ENCODE measurements around the gene NPDC1. TPM values are rescaled to one million over a fixed set of nuclear protein-coding genes. Genes with fewer than 3 reads are reported as not detected.
A peak's percentile ranks its signal among the peaks of the same experiment; 100 is the strongest.

The NPDC1 gene
- total and polyA plus RNA-seq, 2 of the 8 experiments (the other 6 are each of a cell fraction or from before 2014, with no cell fraction given): 26.2 to 44.1 TPM

DNA sequence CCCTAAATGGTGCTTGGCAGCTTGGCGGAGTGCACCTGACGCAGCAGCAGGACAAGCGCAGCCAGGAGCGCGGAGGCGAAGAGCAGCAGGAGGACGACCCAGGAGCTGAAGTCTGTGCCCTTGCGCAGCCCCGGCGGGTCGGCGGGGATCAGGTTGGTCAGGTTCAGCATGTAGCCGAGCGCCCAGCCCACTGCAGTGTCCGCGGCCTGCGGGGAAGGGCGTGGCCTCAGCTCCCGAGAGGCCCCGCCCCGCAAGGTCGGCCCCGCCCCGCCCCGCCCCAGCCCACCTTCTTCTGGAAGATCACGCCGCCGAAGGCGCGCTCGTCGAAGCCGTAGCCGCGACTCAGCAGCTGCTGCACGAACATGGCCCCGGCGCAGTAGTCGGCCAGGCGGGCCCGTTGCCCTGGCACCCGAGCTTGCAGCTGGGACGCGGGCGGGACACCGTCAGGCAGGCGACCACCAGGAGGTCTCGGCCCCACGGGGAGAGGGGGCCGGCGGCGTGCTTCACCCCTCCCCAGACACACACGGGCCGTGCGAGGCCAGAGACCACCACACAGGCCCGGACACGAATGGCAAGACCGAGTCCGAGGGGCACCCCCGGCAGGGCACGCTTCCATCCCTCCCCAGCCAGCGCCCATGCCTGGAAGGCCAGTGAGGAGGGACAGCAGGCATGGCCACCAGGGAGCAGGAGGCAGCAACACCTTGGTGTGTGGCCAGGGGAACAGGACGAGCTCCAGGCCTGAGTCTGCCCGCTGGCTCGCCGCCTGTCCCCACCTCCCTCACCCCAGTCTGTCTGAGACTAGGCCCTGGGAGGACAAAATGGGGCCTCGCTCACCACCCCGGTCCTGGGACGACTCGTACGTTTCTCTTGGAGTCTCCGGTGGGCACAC lies 2.9 kb upstream of the NPDC1 start:
- no peak overlapping the region for H3K14ac ChIP-seq (ENCODE audit: insufficient read length)
- H3K4ac ChIP-seq (replicated peaks; ENCODE audit: insufficient read length, low read depth, low read length): no peak overlapping the region
- ChIA-PET CTCF (ENCODE audit: partially characterized antibody) (interaction anchor here (0.6 to 7.6 kb wide), 20 partner anchors 10 to 854 kb away, joined by 3 to 291 read pairs (median 4); partner anchors contain the start of genes ABCA2, CLIC3, FUT7 and SAPCD2), POLR2A (ENCODE audit: partially characterized antibody) (interaction anchor here (0.8 to 1.8 kb wide), 4 partner anchors 17 to 192 kb away, joined by 3 to 4 read pairs (median 4); partner anchors contain the start of genes SAPCD2 and TUBB4B)
- no peak overlapping the region for H4K91ac ChIP-seq (replicated peaks; ENCODE audit: insufficient read length, low read length)
- H3K27ac ChIP-seq (ENCODE audit: low read depth, low read length): no peak overlapping the region
- H3K4me3 ChIP-seq (ENCODE audit: extremely low read depth in 1 of 4, insufficient read depth in 2 of 4, low read depth in 3 of 4, low read length in 4 of 4): no peak overlapping the region; a peak in 1 of 8 replicates
- H2BK120ac ChIP-seq (replicated peaks; ENCODE audit: low read depth, low read length): no peak overlapping the region
- peaks cover 25 to 74% (median 59%) of the 10 kb centered on the region in 4 experiments for H3K27me3 ChIP-seq (replicated peaks in 1 of 4; ENCODE audit: control insufficient read depth in 3 of 4, extremely low read depth in 1 of 4, insufficient read depth in 3 of 4, low read length in 3 of 4)
- H3K18ac ChIP-seq (ENCODE audit: extremely low read depth, low read length): no peak overlapping the region
- H3K56ac ChIP-seq (replicated peaks; ENCODE audit: insufficient read length, low read depth, low read length): no peak overlapping the region
- no peaks in the 10 kb centered on the region for H3K36me3 ChIP-seq (ENCODE audit: control insufficient read depth in 2 of 4, insufficient read depth in 4 of 4, low read length in 3 of 4)
- H2AK5ac ChIP-seq (ENCODE audit: low read depth, low read length): no peak overlapping the region
- no peak overlapping the region for H3K23ac ChIP-seq (ENCODE audit: insufficient read length)
- H3K79me1 ChIP-seq (ENCODE audit: low read depth, low read length): peaks cover 8% of the 10 kb centered on the region
- no peak overlapping the region for H2BK12ac ChIP-seq (ENCODE audit: low read depth, low read length)
- no peak overlapping the region for H3K9ac ChIP-seq (replicated peaks in 1 of 4; ENCODE audit: extremely low read depth in 1 of 4, low read depth in 3 of 4, low read length in 3 of 4)
- 53% methylated on average over 41 of the region's 72 CpGs; no CpG with 5 or more reads in 1 of the 2 experiments for WGBS, 2 experiments (ENCODE audit: extremely low coverage in 1 of 2, insufficient coverage in 1 of 2, insufficient read length in 1 of 2, insufficient replicate concordance in 2 of 2, low coverage in 1 of 2, low lambda C conversion rate in 2 of 2, missing lambda C conversion rate in 1 of 2)
- H4K8ac ChIP-seq (ENCODE audit: extremely low read depth, insufficient read depth, low read length): no peak overlapping the region; the same call in 1 of the 2 replicates
- H2BK15ac ChIP-seq (ENCODE audit: low read length): peak overlapping the region; percentile 81; the same call in 1 of the 2 replicates
- peak overlapping the region; percentile 32 to 54; a peak in 3 of 4 replicates for H3K4me2 ChIP-seq (ENCODE audit: insufficient read depth in 1 of 2, low read depth in 2 of 2, low read length in 2 of 2)
- FAIRE-seq (no peak), DNase-seq (ENCODE audit: low read depth in 1 of 2, low spot score in 2 of 2) (no peak)
- H3K9me3 ChIP-seq (ENCODE audit: insufficient read depth in 2 of 2, low read depth in 1 of 2, low read length in 1 of 2): no peaks in the 10 kb centered on the region
- H2AFZ ChIP-seq (ENCODE audit: low read length): no peak overlapping the region
- peaks cover 3 to 18% (median 10%) of the 10 kb centered on the region in 4 experiments; a peak in 6 of 7 replicates for H3K4me1 ChIP-seq (replicated peaks in 1 of 4; ENCODE audit: control insufficient read depth in 3 of 4, insufficient read depth in 4 of 4, low read length in 3 of 4)
- peaks cover 8 to 24% of the 10 kb centered on the region in 2 experiments for H4K20me1 ChIP-seq (replicated peaks in 1 of 2; ENCODE audit: control insufficient read depth in 1 of 2, insufficient read depth in 2 of 2, low read length in 2 of 2)
- H4K5ac ChIP-seq (ENCODE audit: insufficient read length, low read depth, low read length): no peak overlapping the region
- no peak overlapping the region for H2BK5ac ChIP-seq (ENCODE audit: low read depth, low read length)
- peaks cover 0 to 2% of the 10 kb centered on the region in 2 experiments; a peak in 1 of 4 replicates for H3K79me2 ChIP-seq (ENCODE audit: control insufficient read depth in 1 of 2, insufficient read depth in 2 of 2, low read length in 2 of 2)
- H2BK20ac ChIP-seq (ENCODE audit: low read length): no peak overlapping the region
- H3K23me2 ChIP-seq (ENCODE audit: low read depth, low read length): peaks cover 16% of the 10 kb centered on the region; the same call in 1 of the 2 replicates
- TF ChIP-seq SRF (IDR thresholded peaks at IDR 0.05; ENCODE audit: low read depth, low read length) (no peak), ZNF274 (IDR thresholded peaks at IDR 0.05; ENCODE audit: borderline replicate concordance, extremely low read depth, low read length) (no peak), GTF2F1 (IDR thresholded peaks at IDR 0.05; ENCODE audit: borderline replicate concordance, low read depth, low read length) (no peak), SUZ12 (IDR thresholded peaks at IDR 0.05; ENCODE audit: low read length) (no peak), GABPA (IDR thresholded peaks at IDR 0.05; ENCODE audit: borderline replicate concordance, insufficient read depth, low read length) (peak; percentile 61; the same call in 1 of the 2 replicates), CREB1 (IDR thresholded peaks at IDR 0.05) (no peak), JUN (IDR thresholded peaks at IDR 0.05; ENCODE audit: low read depth, low read length) (no peak)
